PC-9 (cell line): Measurements from ENCODE around the gene SLC1A5.

Experiments
- CTCF ChIP-seq: fragments of 200-600 bp; sonication (generic); conservative IDR thresholded peaks from 2 replicates; pipeline ENCODE4 v1.6.1; 2017; ENCODE audit warnings: mixed run types, antibody characterized with exemption, mild to moderate bottlenecking, moderate library complexity
- EZH2 ChIP-seq: fragments of 200-600 bp; sonication (generic); IDR thresholded peaks from 2 replicates; pipeline ENCODE4 v1.8.0; 2017; ENCODE audit warnings: antibody characterized with exemption, low read depth

GRCh38 chr19:46784262-46785053 is 3.9 kb downstream of the SLC1A5 start:
- TF ChIP-seq CTCF (peak; percentile 67), EZH2 (no peak)
